ENCODE data around the gene CAPN15.

GRCh38 chr16:588639-588888 is 61.1 kb downstream of the CAPN15 start:
- TF ChIP-seq CTCF (IDR thresholded peaks at IDR 0.05) (no peak), CHD2 (IDR thresholded peaks at IDR 0.05; ENCODE audit: low read length, partially characterized antibody) (no peak), HOXA7 (CRISPR knock-in tag; IDR thresholded peaks at IDR 0.05) (no peak)
